ENCODE measurements around the gene STOML1. TPM values are rescaled to one million over a fixed set of nuclear protein-coding genes. Genes with fewer than 3 reads are reported as not detected.

The STOML1 gene
- total RNA-seq, 4 donors from 2014 or later = 15.3 to 42.1 (median 30.1) TPM

DNA sequence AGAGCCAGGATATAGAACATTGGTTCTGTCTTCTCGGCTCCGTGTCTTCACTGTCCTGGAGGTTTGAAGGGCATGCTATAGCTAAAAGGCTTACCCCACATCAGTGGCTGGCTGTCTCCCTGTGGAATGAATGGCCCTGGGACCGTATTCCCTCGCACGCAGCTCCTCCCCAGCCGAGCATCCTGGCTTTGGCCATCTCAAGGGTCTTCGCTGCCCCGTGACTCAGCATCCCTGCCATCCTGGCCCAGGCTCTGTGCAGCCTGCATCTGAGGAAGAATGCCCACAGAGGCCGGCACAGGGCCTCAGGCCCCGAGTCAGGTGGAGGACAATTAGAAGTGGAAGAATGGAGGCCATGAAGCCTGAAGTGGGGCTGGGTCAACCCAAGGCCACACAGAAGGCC is 54.8 kb downstream of the STOML1 start:
- no peak overlapping the region for H3K4me3 ChIP-seq (replicated peaks in 1 of 3)
- no peaks in the 10 kb centered on the region for H3K27me3 ChIP-seq
- no peaks in the 10 kb centered on the region for H3K9me3 ChIP-seq
- TF ChIP-seq, protein P1, sequence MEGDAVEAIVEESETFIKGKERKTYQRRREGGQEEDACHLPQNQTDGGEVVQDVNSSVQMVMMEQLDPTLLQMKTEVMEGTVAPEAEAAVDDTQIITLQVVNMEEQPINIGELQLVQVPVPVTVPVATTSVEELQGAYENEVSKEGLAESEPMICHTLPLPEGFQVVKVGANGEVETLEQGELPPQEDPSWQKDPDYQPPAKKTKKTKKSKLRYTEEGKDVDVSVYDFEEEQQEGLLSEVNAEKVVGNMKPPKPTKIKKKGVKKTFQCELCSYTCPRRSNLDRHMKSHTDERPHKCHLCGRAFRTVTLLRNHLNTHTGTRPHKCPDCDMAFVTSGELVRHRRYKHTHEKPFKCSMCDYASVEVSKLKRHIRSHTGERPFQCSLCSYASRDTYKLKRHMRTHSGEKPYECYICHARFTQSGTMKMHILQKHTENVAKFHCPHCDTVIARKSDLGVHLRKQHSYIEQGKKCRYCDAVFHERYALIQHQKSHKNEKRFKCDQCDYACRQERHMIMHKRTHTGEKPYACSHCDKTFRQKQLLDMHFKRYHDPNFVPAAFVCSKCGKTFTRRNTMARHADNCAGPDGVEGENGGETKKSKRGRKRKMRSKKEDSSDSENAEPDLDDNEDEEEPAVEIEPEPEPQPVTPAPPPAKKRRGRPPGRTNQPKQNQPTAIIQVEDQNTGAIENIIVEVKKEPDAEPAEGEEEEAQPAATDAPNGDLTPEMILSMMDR (IDR thresholded peaks at IDR 0.05) = no peak
- no peak for TF ChIP-seq POLR2A (IDR thresholded peaks at IDR 0.05)
- intact Hi-C loops (cut with DNase I) = no loop called here
- DNase-seq = no peak
- no peaks in the 10 kb centered on the region for H3K36me3 ChIP-seq
- no peak overlapping the region for H3K27ac ChIP-seq
- no peaks in the 10 kb centered on the region for H3K4me1 ChIP-seq
- 83 to 97% methylated on average over 8 to 10 of the region's 10 CpGs for WGBS, 2 donors

DNA sequence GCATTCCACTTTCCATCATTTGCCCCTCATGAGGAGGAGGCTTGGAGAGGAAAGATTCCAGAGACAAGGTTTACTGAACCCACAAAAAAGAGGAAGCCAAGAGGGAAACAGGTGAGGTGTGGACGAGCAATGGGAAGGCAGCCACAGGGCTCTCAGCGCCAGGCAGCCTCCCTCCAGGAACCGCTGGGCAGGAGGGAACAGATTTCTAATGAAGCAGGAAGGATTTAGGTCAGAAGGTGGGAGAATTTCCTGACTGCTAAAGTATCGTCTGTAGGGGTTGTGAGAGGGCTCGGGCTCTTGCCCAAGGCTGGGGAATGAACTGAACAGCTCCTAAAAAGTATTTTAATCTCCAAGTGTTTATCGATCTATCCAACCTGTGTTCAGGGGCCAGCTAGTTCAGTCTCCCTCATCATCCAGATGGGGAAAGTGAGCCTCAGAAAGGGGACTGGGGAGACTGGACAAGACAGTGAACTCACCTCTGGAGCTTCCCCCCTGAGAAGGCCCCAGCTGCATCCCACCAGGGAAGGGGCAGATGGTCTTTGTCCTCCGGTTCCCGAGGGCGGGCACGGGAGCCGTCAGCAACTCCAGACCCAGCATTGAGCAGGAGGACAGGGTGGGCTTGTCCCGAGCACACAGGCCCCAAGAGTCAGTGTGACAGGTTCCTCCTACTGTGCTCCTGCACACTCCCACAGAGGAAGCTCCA is 55.4 kb downstream of the STOML1 start:
- H3K36me3 ChIP-seq = no peaks in the 10 kb centered on the region
- no peaks in the 10 kb centered on the region for H3K27me3 ChIP-seq
- no peak for TF ChIP-seq POLR2A (IDR thresholded peaks at IDR 0.05)
- TF ChIP-seq, protein P1 (IDR thresholded peaks at IDR 0.05) = no peak
- no peaks in the 10 kb centered on the region for H3K4me1 ChIP-seq
- no peak for DNase-seq
- WGBS, 2 donors = 59 to 60% methylated on average over 8 to 9 of the region's 12 CpGs
- intact Hi-C loops (cut with DNase I) = no loop called here
- no peak overlapping the region for H3K4me3 ChIP-seq (replicated peaks in 1 of 3)
- no peaks in the 10 kb centered on the region for H3K9me3 ChIP-seq
- H3K27ac ChIP-seq = no peak overlapping the region

DNA sequence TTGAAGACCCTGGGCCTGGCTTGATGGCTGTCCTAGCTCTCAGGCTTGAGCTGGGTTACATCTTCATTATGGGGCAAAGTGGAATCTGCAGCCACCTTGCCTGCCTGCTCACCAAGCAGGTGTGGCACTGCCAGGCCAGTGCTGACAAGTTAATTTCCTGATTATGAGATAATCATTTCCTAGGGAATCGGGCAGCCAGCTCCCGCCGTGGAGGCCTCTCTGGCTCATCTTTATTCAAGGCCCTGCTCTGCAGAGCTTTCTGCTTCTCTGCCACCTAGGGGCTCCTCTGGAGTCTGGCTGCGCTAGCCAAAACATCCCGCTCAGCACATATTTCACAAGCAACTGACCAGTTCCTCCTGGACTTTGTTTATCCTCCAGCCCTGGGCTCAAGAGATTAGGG is 55.9 kb downstream of the STOML1 start:
- H3K27ac ChIP-seq = no peak overlapping the region
- intact Hi-C loops (cut with DNase I) = no loop called here
- TF ChIP-seq POLR2A (IDR thresholded peaks at IDR 0.05) = no peak
- TF ChIP-seq, protein P1 (IDR thresholded peaks at IDR 0.05) = no peak
- H3K4me1 ChIP-seq = no peaks in the 10 kb centered on the region
- no peaks in the 10 kb centered on the region for H3K9me3 ChIP-seq
- DNase-seq = no peak
- H3K27me3 ChIP-seq = no peaks in the 10 kb centered on the region
- H3K36me3 ChIP-seq = no peaks in the 10 kb centered on the region
- 62 to 71% methylated on average over 5 of the region's 5 CpGs for WGBS, 2 donors
- no peak overlapping the region for H3K4me3 ChIP-seq (replicated peaks in 1 of 3)

DNA sequence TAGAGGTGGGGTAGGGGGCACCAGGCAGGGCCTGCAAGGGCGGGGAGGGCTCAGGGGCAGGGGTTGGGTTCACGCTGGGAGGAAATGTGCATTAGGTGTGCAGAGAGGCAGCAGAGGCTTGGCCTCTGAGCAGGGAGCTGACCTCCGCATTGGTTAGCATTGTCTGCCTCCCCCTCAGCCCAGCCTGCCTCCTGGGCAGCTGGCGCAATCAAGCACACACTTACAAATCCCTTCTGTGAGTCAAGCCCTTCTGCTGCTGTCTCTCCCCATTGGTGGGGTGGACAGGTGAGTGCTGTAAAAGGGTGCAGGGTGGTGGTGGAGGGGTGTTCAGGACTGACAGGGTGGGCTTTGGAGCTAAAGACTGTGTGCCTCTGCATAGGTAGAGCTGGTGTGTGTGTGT is 56.5 kb downstream of the STOML1 start:
- no peak for DNase-seq
- intact Hi-C loops (cut with DNase I) = no loop called here
- 96 to 98% methylated on average over 3 to 4 of the region's 4 CpGs for WGBS, 2 donors
- Histone ChIP-seq H3K9me3 (no peaks in the 10 kb centered on the region), H3K4me1 (no peaks in the 10 kb centered on the region), H3K27me3 (no peaks in the 10 kb centered on the region), H3K27ac (no peak overlapping the region), H3K4me3 (replicated peaks in 1 of 3) (no peak overlapping the region), H3K36me3 (no peaks in the 10 kb centered on the region)
- TF ChIP-seq, protein P1 (IDR thresholded peaks at IDR 0.05) = no peak
- no peak for TF ChIP-seq POLR2A (IDR thresholded peaks at IDR 0.05)

DNA sequence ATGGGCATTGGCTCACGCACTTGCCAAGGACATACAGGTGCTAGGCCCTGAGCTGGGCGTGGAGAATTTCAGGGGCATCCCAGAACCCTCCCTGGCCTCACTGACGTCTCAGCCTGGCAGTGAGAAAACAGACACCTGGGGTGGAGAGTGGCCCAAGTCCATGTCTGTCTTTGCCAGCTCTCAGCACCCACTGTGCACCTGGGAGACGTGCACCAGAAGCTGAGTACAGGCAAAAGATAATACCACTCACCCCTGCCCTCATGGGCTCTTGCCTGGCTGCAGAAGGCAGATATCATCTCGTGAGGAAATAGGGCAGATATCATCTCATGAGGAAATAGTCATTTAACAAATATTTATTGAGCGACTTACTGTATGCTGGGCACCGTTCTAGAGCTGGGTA is 57.8 kb downstream of the STOML1 start:
- no peaks in the 10 kb centered on the region for H3K4me1 ChIP-seq
- WGBS, 2 donors = 89 to 96% methylated on average over 5 to 6 of the region's 7 CpGs
- no peaks in the 10 kb centered on the region for H3K9me3 ChIP-seq

More for the DNA sequence above, 57.8 kb downstream of the STOML1 start:
- H3K4me3 ChIP-seq (replicated peaks in 1 of 3) = no peak overlapping the region
- intact Hi-C loops (cut with DNase I) = no loop called here
- TF ChIP-seq POLR2A (IDR thresholded peaks at IDR 0.05) = no peak
- TF ChIP-seq, protein P1 (IDR thresholded peaks at IDR 0.05) = no peak
- H3K36me3 ChIP-seq = no peaks in the 10 kb centered on the region
- no peaks in the 10 kb centered on the region for H3K27me3 ChIP-seq
- H3K27ac ChIP-seq = no peak overlapping the region
- DNase-seq = no peak
